Daoy (cell line): ENCODE results near the gene COL9A3. TPM values are rescaled to one million over a fixed set of nuclear protein-coding genes. Genes with fewer than 3 reads are reported as not detected.

ENCODE experiments used
- DNase-seq: peaks from one replicate; pipeline ENCODE4 v3.0.0-alpha.2; 2015; ENCODE audit warnings: low read depth
- total RNA-seq: library from RNA; depleted of rRNA; stranded (reverse); fragments of >200 nt; shearing (Covaris generic); gene quantifications from 2 replicates; pipeline ENCODE4 v1.2.3, GENCODE V29; 2014; rRNA removed

Gene COL9A3
- total RNA-seq, 1 experiment from 2014 or later, result 0.97 TPM

- DNase-seq, result no peak
Observed at GRCh38 chr20:62880147-62880934, 63.5 kb downstream of the COL9A3 start.

- no peak for DNase-seq
Observed at GRCh38 chr20:62880935-62881661, 64.2 kb downstream of the COL9A3 start.

GRCh38 chr20:62881662-62882395 is 65.0 kb downstream of the COL9A3 start:
- no peak for DNase-seq

- DNase-seq, result no peak
Observed at GRCh38 chr20:62882426-62882825, 65.6 kb downstream of the COL9A3 start.

GRCh38 chr20:62884556-62884955 is 67.7 kb downstream of the COL9A3 start:
- no peak for DNase-seq

- DNase-seq, result no peak
Observed at GRCh38 chr20:62885046-62885895, 68.4 kb downstream of the COL9A3 start.

GRCh38 chr20:62885896-62886708 is 69.3 kb downstream of the COL9A3 start:
- no peak for DNase-seq

- DNase-seq, result no peak
Observed at GRCh38 chr20:62886709-62887058, 69.8 kb downstream of the COL9A3 start.

GRCh38 chr20:62887152-62887859 is 70.5 kb downstream of the COL9A3 start:
- DNase-seq, result peak; percentile 96

GRCh38 chr20:62887860-62888239 is 71.0 kb downstream of the COL9A3 start:
- DNase-seq, result no peak

- no peak for DNase-seq
Observed at GRCh38 chr20:62888406-62888805, 71.6 kb downstream of the COL9A3 start.

GRCh38 chr20:62888910-62889309 is 72.1 kb downstream of the COL9A3 start:
- DNase-seq, result no peak

GRCh38 chr20:62889411-62889810 is 72.6 kb downstream of the COL9A3 start:
- DNase-seq, result no peak

- no peak for DNase-seq
Observed at GRCh38 chr20:62889871-62890270, 73.0 kb downstream of the COL9A3 start.

GRCh38 chr20:62890444-62890843 is 73.6 kb downstream of the COL9A3 start:
- DNase-seq, result no peak

Other genes with a start within 250 kb of the COL9A3 start
- gene SLCO4A1, start 174.5 kb upstream of the COL9A3 start, total RNA-seq, result 15.4 and 16.3 TPM in 2 replicates
- gene NTSR1, start 108.2 kb upstream of the COL9A3 start, total RNA-seq, result 0.17 TPM in 1 of 2 replicates, not detected in the other
- 22.4 and 27.1 TPM in 2 replicates for gene MRGBP, start 20.6 kb upstream of the COL9A3 start, total RNA-seq
- gene OGFR, start 12.2 kb upstream of the COL9A3 start, total RNA-seq, result 44.2 and 55.0 TPM in 2 replicates
- 11.7 and 12.6 TPM in 2 replicates for gene TCFL5, start 44.8 kb downstream of the COL9A3 start, total RNA-seq
- gene DIDO1, start 109.5 kb downstream of the COL9A3 start, total RNA-seq, result 20.6 and 21.4 TPM in 2 replicates
- 23.1 and 25.3 TPM in 2 replicates for gene GID8, start 121.1 kb downstream of the COL9A3 start, total RNA-seq
- 0.33 and 0.91 TPM in 2 replicates for gene SLC17A9, start 135.7 kb downstream of the COL9A3 start, total RNA-seq
- not detected in 2 replicates for gene BHLHE23, start 189.9 kb downstream of the COL9A3 start, total RNA-seq